NCI-H2171 (cell line): ENCODE data around the gene HOXD4.

Experiments
- DNase-seq: peaks from one replicate; lab custom pipeline; 2025; lab: John Stamatoyannopoulos, UW

Gene HOXD4

GRCh38 chr2:176114120-176114929, 37.0 kb upstream of the HOXD4 start:
- no peak for DNase-seq

- no peak for DNase-seq
Measured at GRCh38 chr2:176114930-176115625, 36.3 kb upstream of the HOXD4 start.

GRCh38 chr2:176115883-176116813, 35.2 kb upstream of the HOXD4 start, which contains the start of gene HOXD10:
HOXD10 (plus strand) TSS chr2:176116778; CDS start chr2:176116834, 56 bp downstream.
- DNase-seq = no peak

GRCh38 chr2:176117162-176117822, 34.1 kb upstream of the HOXD4 start:
- no peak for DNase-seq

- DNase-seq = no peak
Measured at GRCh38 chr2:176117823-176118371, 33.5 kb upstream of the HOXD4 start.

GRCh38 chr2:176118601-176119339, 32.6 kb upstream of the HOXD4 start:
- no peak for DNase-seq

GRCh38 chr2:176120364-176121189, 30.8 kb upstream of the HOXD4 start:
- DNase-seq = no peak

- no peak for DNase-seq
Measured at GRCh38 chr2:176121190-176122051, 29.9 kb upstream of the HOXD4 start.

- DNase-seq = no peak
Measured at GRCh38 chr2:176122052-176122682, 29.2 kb upstream of the HOXD4 start.

- no peak for DNase-seq
Measured at GRCh38 chr2:176122683-176123410, 28.5 kb upstream of the HOXD4 start, which contains the start of gene HOXD9. HOXD9 (plus strand) TSS chr2:176122719; CDS start chr2:176122769, 50 bp downstream.

GRCh38 chr2:176123411-176124109, 27.8 kb upstream of the HOXD4 start:
- no peak for DNase-seq

GRCh38 chr2:176124110-176124946, 27.0 kb upstream of the HOXD4 start:
- DNase-seq = no peak

- no peak for DNase-seq
Measured at GRCh38 chr2:176124947-176125771, 26.2 kb upstream of the HOXD4 start.

GRCh38 chr2:176125772-176126054, 25.6 kb upstream of the HOXD4 start:
- DNase-seq = no peak
